Activated T-helper 1 cell treated with Interleukin-2 at 50 U/mL for 16 hours (primary cell): ENCODE data around the gene SLITRK3.
"Not testable (repeated sequence)": the region's sequence is repeated elsewhere in the genome, so short reads cannot be mapped to it uniquely, and the experiment has no call there.

ENCODE experiments used
- DNase-seq: peaks from one replicate; pipeline ENCODE4 v3.0.0-alpha.2; 2020; ENCODE audit warnings: low read depth

SLITRK3 gene

DNA sequence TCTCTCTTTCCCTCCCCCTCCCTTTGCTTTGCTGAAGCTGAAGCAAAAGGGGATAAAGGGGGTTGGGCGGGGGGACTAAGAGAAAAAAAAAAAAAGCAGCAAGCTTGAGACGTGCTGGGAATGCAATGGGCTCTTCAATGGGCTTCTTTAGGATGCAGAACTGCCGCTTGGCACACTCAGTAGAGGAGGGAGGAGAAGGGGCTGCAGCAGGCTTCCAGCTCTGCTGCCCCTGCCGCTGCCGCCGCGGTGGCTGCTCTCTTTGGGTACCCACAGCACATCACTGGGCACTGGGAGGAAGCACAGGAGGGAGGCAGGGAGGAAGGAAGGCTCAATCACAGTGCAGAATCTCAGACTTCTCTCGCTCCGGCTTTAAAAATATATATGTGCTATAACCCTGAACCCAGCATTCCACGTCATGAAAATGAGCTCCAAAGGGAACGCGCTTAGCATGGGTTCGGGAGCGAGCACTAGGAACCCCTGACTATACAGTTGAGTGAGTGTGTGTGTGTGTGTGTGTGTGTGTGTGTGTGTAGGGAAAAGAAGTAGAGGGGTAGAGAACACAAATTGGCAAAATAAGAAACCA, 3.5 kb downstream of the SLITRK3 start:
- DNase-seq = no peak

DNA sequence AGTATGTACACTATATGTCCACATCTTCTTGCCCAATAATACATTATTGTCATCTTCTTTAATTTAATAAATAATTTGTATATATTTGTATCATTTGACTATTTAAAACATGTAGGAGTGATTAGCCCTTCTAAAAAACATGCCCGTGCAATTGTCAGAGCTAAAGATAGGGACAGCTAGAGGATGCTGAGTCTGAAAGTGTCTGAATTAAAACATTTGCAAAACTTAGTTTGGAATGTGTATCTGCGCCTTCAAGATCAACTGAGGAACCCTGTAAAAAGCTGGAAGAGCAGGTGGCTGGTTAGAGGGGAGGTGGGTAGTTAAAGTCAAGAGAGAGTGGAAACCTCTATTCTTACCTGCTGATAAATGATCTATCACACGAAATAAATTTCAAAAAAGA, 4.7 kb downstream of the SLITRK3 start:
- no peak for DNase-seq

DNA sequence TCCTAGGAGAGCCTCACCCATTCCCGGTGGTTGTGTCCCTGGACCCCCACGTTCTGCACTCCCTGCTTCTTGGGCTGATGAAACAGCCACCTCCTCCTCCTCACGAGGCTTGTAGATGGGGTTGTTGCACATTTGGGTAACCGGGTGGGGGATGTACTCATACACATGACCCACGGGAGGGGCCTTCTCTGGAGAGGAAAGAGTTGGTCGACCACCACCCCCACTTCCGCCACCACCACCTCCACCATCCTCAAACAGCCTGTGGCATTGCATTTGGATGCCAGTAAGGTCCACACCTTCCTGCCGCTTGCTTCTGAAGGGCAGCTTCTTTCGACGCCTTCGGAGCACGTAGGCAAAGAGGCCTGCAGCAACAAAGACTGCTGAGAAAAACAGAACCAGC, 7.7 kb downstream of the SLITRK3 start:
- no peak for DNase-seq

DNA sequence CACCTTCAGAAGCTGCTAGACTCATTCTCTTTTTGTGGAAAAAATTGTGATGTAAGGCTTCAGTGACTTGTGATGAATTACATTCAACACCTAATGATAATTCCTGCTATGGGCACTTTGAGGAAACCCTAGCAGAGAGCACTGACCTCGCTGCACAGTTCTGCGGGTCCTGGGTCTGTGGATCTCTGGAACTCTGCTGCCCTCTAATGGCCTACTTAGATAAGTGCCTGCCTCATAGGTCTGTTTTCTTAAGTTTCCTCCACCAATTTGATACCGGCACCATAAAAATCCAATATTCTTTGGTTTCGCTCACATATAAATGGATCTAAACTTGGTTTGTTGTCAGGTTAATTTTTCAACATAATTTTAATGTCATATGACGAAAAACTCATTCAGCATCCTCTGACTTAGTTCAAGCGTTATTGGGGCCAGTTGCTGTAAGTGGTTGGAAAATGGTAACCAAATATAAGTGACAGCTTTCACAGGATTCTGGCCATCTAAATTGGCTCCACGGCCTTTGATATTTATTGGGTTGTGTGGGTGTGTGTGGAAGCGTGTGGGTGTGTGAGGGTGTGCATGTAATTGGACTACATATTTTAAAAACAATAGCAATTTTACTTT, 10.4 kb downstream of the SLITRK3 start:
- no peak for DNase-seq

DNA sequence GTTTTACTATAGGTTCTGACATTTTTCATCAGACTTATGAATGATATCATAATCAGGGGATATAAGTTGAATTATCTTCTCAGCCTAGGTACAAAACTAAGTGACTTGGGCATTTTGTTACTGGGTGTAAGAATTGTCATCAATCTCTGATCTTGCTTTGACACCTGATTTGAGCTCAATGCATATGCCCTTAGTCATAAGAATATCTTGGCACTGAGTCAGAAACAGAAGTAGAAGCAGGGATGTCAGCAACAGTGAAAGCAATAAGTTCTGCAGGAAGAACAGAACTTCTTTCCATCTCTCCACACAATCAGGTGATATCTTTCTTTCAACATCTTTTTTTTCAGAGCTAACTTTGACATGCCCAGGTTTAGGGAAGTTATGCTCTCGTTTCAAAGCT, 14.6 kb downstream of the SLITRK3 start:
- no peak for DNase-seq

DNA sequence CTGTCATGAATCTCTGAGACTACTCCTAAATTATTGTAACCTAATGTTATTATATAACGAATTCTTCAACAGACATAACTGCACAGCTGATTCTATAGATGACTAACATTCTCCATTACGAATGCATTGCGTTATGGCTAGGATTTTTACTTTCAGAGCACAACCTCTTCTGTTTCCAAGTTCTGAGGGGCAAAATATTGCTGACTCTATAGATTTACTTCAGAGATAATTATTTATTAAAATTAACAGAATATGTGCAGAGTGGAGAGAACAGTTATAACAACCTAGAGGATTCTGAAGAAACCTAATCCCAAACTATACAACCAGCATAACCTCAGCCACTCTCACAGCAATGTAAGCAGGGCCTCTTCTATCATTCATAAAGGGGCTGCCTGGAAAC, 25.9 kb downstream of the SLITRK3 start:
- no peak for DNase-seq

DNA sequence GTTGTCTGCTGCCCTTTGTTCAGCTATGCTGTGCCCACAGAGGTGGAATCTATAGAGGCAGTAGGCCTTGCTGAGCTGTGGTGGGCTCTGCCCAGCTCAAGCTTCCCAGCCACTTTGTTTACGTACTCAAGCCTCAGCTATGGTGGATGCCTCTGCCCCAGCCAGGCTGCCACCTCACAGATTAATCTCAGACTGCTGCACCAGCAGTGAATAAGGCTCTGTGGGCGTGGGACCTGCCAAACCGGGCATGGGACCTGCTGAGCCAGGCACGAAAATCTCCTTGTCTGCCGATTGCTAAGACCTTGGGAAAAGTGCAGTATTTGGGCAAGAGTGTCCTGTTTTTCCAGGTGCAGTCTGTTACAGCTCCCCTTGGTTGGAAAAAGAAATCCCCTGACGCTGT, 26.8 kb downstream of the SLITRK3 start:
- no peak for DNase-seq

DNA sequence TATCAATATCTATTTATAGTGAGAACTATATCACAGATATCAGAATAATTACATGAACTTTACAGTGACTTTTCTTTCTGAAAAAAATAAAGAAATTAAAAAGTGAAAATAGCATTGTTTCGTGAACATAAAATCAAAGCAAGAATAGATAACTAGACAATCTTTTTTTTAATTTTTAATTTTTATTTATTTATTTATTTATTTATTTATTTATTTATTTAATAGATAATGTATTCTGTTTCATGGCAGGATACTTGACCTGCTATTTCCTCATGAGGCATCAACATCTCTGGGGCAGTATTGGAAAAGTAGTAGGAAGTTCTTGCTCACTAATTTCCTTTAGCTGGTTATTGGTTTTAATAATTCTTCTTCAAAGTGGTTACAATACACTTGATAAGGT, 33.3 kb downstream of the SLITRK3 start:
- DNase-seq = no peak

DNA sequence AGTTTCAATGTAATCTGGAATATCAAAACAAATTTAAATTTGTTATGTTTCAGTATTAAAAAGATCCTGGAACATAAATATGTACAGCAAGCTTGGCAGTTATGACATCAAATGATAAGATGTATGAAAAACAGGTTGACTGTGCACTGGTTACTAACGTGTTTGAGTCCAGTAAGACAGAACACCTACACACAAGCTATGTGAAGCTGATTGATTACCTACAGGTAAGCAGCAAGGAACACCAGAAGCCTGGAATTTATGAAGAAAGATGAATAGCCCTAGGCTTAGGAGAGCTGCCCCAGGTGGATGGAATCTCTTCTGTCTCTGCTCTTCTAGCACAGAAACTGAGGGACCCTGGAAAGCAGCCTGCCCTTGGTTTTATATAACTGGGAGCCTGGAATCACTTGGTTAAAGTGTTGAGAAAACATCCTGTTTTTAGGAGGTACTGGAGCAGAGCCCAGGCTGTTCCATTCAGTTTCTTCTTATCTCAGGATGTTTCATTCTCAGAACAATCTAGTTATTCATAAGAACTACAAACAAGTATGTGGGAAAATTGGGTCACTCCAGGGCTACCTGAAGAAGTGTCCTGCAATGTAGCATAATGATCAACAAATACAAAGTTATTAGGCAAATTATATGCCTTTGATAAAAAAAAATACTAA, 36.3 kb downstream of the SLITRK3 start:
- DNase-seq = no peak

DNA sequence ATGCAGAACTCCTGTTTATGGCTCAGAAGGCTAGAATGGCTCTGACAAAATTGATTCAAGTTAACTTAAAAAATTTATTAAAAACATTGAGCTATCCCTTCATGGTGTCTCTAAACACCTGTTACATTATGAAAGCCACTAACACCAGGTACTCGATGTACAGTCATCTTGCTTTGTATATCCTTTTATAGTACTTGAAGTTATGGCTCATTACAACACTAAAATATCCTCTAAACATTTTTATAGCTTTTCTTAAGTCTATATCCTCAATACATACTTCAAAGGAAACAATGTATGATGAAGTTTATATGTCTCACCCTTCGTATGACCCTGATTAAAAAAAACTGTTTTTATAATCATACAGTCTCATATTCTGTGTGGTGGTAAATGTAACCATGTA, 38.2 kb downstream of the SLITRK3 start:
- DNase-seq = no peak

DNA sequence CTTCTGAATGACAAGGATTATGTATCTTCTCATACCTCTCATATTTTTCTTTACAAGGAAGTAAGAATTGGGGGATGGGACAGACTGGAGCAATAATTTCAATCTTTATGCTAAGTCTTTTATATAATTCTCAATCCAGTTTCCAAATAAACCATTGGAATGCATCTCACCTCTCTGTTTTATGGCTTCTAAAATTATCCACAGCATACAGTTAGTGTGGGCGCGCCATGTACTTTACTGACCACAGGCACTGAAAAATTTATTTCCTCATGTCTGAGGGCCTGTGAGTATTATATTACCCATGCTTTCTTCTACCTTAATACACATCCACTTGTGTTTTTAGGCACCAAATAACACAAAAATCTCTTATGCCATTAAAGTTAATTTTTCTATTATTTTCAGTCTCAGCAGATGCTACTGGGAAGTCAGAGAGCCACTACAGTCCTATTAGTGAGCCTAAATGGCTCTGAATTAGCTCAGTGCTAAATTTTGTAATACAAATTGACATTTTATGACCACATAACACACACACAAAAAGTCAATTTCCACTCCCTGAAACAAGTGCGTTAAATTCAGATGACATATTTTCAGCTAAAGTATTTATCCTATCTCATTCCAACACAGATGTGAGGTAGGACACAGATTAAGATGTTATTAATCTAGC, 39.3 kb downstream of the SLITRK3 start:
- no peak for DNase-seq

DNA sequence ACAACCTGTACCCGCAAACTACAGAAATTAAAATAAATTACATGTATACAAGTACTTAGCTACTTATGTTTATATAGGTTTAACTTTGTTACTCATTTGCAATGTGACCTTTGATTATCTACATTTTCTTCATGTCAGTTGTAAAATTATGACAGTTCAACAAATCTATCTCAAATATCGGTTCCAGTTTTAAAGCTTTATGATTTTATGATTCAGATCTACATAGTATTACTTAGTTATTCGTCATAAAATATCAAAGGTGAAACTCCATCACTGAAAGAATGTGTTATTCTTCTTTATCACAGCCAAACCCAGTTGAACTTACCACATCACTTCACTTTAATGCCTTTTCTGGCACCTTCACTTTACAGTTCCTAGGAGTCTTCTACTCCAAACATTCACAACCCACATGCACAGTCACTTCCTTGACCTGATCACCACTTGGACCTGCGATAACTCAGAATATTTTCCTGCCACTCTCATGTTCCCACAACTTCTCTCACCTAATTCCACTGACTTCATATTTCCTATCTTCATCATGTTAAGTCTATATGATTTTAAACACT, 47.2 kb downstream of the SLITRK3 start:
- no peak for DNase-seq

DNA sequence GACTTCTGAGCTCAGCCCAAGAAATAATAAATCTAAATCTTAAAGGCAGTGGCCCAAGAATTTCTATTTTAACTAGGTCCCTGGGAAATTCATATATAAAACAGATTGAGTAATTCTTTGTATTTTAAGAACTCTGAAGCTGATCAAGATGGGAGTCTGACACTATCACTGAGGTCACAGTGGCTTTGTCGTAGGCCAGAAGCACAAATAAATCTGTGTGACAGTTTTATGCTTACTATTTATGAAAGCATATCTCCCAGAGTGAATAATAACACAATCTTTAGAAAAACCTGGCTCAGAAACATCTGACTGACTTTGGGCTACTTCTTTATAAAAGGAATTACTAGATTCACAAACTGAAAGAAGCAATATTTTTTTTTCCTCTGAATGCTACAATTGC, 51.9 kb downstream of the SLITRK3 start:
- DNase-seq = no peak

DNA sequence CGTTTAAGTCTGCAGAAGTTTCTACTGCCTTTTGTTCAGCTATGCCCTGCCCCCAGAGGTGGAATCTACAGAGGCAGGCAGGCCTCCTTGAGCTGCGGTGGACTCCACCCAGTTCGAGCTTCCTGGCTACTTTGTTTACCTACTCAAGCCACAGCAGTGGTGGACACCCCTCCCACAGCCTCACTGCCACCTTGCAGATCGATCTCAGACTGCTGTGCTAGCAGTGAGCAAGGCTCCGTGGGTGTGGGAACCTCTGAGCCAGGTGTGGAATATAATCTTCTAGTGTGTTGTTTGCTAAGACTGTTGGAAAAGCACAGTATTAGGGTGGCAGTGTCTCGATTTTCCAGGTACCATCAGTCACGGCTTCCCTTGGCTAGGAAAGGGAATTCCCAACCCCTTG, 56.3 kb downstream of the SLITRK3 start:
- DNase-seq = not testable (repeated sequence)
